NCI-H2107 treated with DMSO at 0.1 percent for 48 hours (cell line): ENCODE data around the gene ZRSR2.
"Not testable (repeated sequence)": the region's sequence is repeated elsewhere in the genome, so short reads cannot be mapped to it uniquely, and the experiment has no call there.

Experiments used
- DNase-seq: peaks from one replicate; lab custom pipeline; 2025; ENCODE audit not compliant: unreplicated experiment; lab: John Stamatoyannopoulos, UW

Gene ZRSR2

GRCh38 chrX:15790769-15791290, 546 bp downstream of the ZRSR2 start:
- DNase-seq, result no peak

GRCh38 chrX:15797707-15798106, 7.4 kb downstream of the ZRSR2 start:
- DNase-seq, result no peak

- DNase-seq, result no peak
Measured at GRCh38 chrX:15804563-15804962, 14.3 kb downstream of the ZRSR2 start.

GRCh38 chrX:15808254-15808653, 18.0 kb downstream of the ZRSR2 start:
- no peak for DNase-seq

GRCh38 chrX:15812192-15812938, 22.1 kb downstream of the ZRSR2 start:
- DNase-seq, result no peak

GRCh38 chrX:15813416-15813815, 23.1 kb downstream of the ZRSR2 start:
- DNase-seq, result no peak

- DNase-seq, result no peak
Measured at GRCh38 chrX:15814771-15815365, 24.6 kb downstream of the ZRSR2 start.

GRCh38 chrX:15815779-15816437, 25.6 kb downstream of the ZRSR2 start:
- DNase-seq, result peak; percentile 56

- no peak for DNase-seq
Measured at GRCh38 chrX:15816438-15816809, 26.1 kb downstream of the ZRSR2 start.

- peak; percentile 93 for DNase-seq
Measured at GRCh38 chrX:15816886-15817285, 26.6 kb downstream of the ZRSR2 start.

- no peak for DNase-seq
Measured at GRCh38 chrX:15820106-15821073, 30.1 kb downstream of the ZRSR2 start.

GRCh38 chrX:15822922-15823321, 32.6 kb downstream of the ZRSR2 start:
- DNase-seq, result no peak

- DNase-seq, result no peak
Measured at GRCh38 chrX:15825936-15826335, 35.7 kb downstream of the ZRSR2 start.

GRCh38 chrX:15829217-15829616, 38.9 kb downstream of the ZRSR2 start:
- DNase-seq, result no peak

GRCh38 chrX:15831347-15831746, 41.1 kb downstream of the ZRSR2 start:
- DNase-seq, result not testable (repeated sequence)

GRCh38 chrX:15834053-15834452, 43.8 kb downstream of the ZRSR2 start:
- DNase-seq, result no peak

GRCh38 chrX:15834827-15835595, 44.7 kb downstream of the ZRSR2 start:
- no peak for DNase-seq

GRCh38 chrX:15838017-15838416, 47.7 kb downstream of the ZRSR2 start:
- no peak for DNase-seq

GRCh38 chrX:15841853-15842516, 51.7 kb downstream of the ZRSR2 start:
- DNase-seq, result no peak

- no peak for DNase-seq
Measured at GRCh38 chrX:15843960-15844359, 53.7 kb downstream of the ZRSR2 start.
